Measurements from ENCODE around the gene C1QTNF8. TPM values are rescaled to one million over a fixed set of nuclear protein-coding genes. Genes with fewer than 3 reads are reported as not detected.

Gene C1QTNF8
- total RNA-seq, 1 donor = not detected

GRCh38 chr16:1071561-1072225, 24.4 kb downstream of the C1QTNF8 start:
- TF ChIP-seq CTCF (IDR thresholded peaks at IDR 0.05; ENCODE audit: insufficient read depth, low read length) = no peak
- no peak overlapping the region for H3K4me3 ChIP-seq (ENCODE audit: low read depth, low read length)
- DNase-seq (ENCODE audit: low read depth) = no peak

- no peak for TF ChIP-seq CTCF (IDR thresholded peaks at IDR 0.05; ENCODE audit: insufficient read depth, low read length)
- DNase-seq (ENCODE audit: low read depth) = no peak
- H3K4me3 ChIP-seq (ENCODE audit: low read depth, low read length) = no peak overlapping the region
These were observed 25.1 kb downstream of the C1QTNF8 start for GRCh38 chr16:1070864-1071408.

- no peak for TF ChIP-seq CTCF (IDR thresholded peaks at IDR 0.05; ENCODE audit: insufficient read depth, low read length)
- no peak for DNase-seq (ENCODE audit: low read depth)
- no peak overlapping the region for H3K4me3 ChIP-seq (ENCODE audit: low read depth, low read length)
These were observed 25.8 kb downstream of the C1QTNF8 start for GRCh38 chr16:1070084-1070863.

GRCh38 chr16:1069154-1069553, 26.9 kb downstream of the C1QTNF8 start:
- TF ChIP-seq CTCF (IDR thresholded peaks at IDR 0.05; ENCODE audit: insufficient read depth, low read length) = no peak
- DNase-seq (ENCODE audit: low read depth) = no peak
- H3K4me3 ChIP-seq (ENCODE audit: low read depth, low read length) = no peak overlapping the region

GRCh38 chr16:1068451-1068850, 27.6 kb downstream of the C1QTNF8 start:
- no peak overlapping the region for H3K4me3 ChIP-seq (ENCODE audit: low read depth, low read length)
- DNase-seq (ENCODE audit: low read depth) = no peak
- no peak for TF ChIP-seq CTCF (IDR thresholded peaks at IDR 0.05; ENCODE audit: insufficient read depth, low read length)

GRCh38 chr16:1067629-1068028, 28.4 kb downstream of the C1QTNF8 start:
- no peak for TF ChIP-seq CTCF (IDR thresholded peaks at IDR 0.05; ENCODE audit: insufficient read depth, low read length)
- DNase-seq (ENCODE audit: low read depth) = no peak
- no peak overlapping the region for H3K4me3 ChIP-seq (ENCODE audit: low read depth, low read length)

Measured in fibroblast of the aortic adventitia (primary cell).